HEK293T (cell line): Measurements from ENCODE around the gene RBM20.

Source experiments
- CTCF ChIA-PET: fragments of 350-600 bp; formaldehyde crosslinking; extraction: SDS; loops from one replicate; lab custom pipeline; 2021; ENCODE audit warnings: antibody characterized with exemption, inconsistent platforms; lab: Yijun Ruan, JAX
- POLR2A ChIA-PET: fragments of 350-600 bp; formaldehyde crosslinking; extraction: SDS; loops from one replicate; lab custom pipeline; 2020; ENCODE audit warnings: antibody characterized with exemption, inconsistent platforms; lab: Yijun Ruan, JAX
- DNase-seq: peaks from one replicate; pipeline ENCODE4 v3.0.0; 2012; ENCODE audit warnings: mixed read lengths; ENCODE audit errors: extremely low spot score
- ARNT ChIP-seq: fragments of 450-650 bp; IDR thresholded peaks from 2 replicates; pipeline ENCODE4 v1.6.1; 2017; ENCODE audit warnings: mild to moderate bottlenecking
- BHLHE40 ChIP-seq: fragments of 450-650 bp; IDR thresholded peaks from 2 replicates; pipeline ENCODE4 v1.6.1; 2016; ENCODE audit warnings: mild to moderate bottlenecking, moderate library complexity, borderline replicate concordance
- CTBP1 ChIP-seq: fragments of 450-650 bp; IDR thresholded peaks from 2 replicates; pipeline ENCODE4 v1.6.1; 2016; ENCODE audit warnings: borderline replicate concordance
- ELF4 ChIP-seq: fragments of 450-650 bp; IDR thresholded peaks from 2 replicates; pipeline ENCODE4 v1.6.1; 2017; ENCODE audit warnings: antibody characterized with exemption
- FOXA1 ChIP-seq: fragments of 450-650 bp; IDR thresholded peaks from 2 replicates; pipeline ENCODE4 v1.6.1; 2016; ENCODE audit warnings: mild to moderate bottlenecking
- FOXK2 ChIP-seq: fragments of 450-650 bp; IDR thresholded peaks from 2 replicates; pipeline ENCODE4 v1.6.1; 2016; ENCODE audit warnings: mild to moderate bottlenecking
- FOXM1 ChIP-seq: fragments of 450-650 bp; IDR thresholded peaks from 2 replicates; pipeline ENCODE4 v1.6.1; 2017; ENCODE audit warnings: mild to moderate bottlenecking, borderline replicate concordance
- HDGF ChIP-seq: fragments of 450-650 bp; IDR thresholded peaks from 2 replicates; pipeline ENCODE4 v1.6.1; 2017; ENCODE audit warnings: antibody characterized with exemption, borderline replicate concordance
- L3MBTL2 ChIP-seq: fragments of 450-650 bp; conservative IDR thresholded peaks from 2 replicates; pipeline ENCODE4 v1.6.1; 2016; ENCODE audit warnings: mild to moderate bottlenecking
- LEF1 ChIP-seq: fragments of 450-650 bp; IDR thresholded peaks from 2 replicates; pipeline ENCODE4 v1.6.1; 2017; ENCODE audit warnings: mild to moderate bottlenecking, borderline replicate concordance
- NFRKB ChIP-seq: fragments of 450-650 bp; IDR thresholded peaks from 2 replicates; pipeline ENCODE4 v1.6.1; 2016; ENCODE audit warnings: mild to moderate bottlenecking, moderate library complexity
- SP1 ChIP-seq: fragments of 450-650 bp; IDR thresholded peaks from 2 replicates; pipeline ENCODE4 v1.6.1; 2017
- SUZ12 ChIP-seq: fragments of 450-650 bp; IDR thresholded peaks from 2 replicates; pipeline ENCODE4 v1.6.1; 2016; ENCODE audit warnings: mild to moderate bottlenecking
- TARDBP ChIP-seq: fragments of 450-650 bp; IDR thresholded peaks from 2 replicates; pipeline ENCODE4 v1.6.1; 2016
- ZNF384 ChIP-seq: fragments of 450-650 bp; IDR thresholded peaks from 2 replicates; pipeline ENCODE4 v1.6.1; 2016
- TF ChIP-seq, protein P1 (sequence below): fragments of 450-650 bp; IDR thresholded peaks from 2 replicates; pipeline ENCODE4 v1.6.1; 2016

RBM20 gene

DNA sequence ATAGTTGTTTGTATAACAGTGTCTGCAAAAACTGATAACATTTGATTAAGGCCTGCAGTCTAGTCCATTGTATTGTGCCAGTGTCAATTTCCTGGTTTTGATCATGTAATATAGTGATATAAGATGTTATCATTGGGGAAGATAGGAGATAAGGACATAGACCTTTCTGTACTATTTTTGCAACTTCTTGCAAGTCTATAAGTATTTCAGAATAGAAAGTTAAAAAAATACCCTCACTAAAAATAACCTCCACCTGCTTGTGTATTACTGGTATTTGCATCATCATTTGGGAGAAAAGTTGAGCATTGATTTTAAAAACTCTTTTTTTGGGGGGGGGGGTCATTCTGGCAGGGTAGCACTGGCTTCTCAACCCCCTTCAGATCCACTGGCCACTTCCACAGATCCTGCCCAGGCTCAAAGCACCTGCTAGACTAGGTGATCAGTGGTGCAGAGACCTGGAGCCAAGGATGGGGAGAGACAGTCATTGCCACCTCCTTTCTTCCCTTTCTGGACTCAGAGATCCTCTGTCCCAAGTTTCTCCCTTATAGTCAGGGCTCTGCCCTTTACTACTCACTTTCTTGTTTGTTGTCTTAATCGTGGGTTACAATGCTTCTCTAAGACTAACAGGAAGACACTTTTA, 103.0 kb downstream of the RBM20 start:
- no peak for DNase-seq
- TF ChIP-seq NFRKB: no peak
- ChIA-PET CTCF (interaction anchor here (0.6 to 1.7 kb wide), 4 partner anchors 10 to 371 kb away, joined by 3 to 8 read pairs (median 3); no protein-coding TSS in a partner anchor), POLR2A (no interaction called here)

DNA sequence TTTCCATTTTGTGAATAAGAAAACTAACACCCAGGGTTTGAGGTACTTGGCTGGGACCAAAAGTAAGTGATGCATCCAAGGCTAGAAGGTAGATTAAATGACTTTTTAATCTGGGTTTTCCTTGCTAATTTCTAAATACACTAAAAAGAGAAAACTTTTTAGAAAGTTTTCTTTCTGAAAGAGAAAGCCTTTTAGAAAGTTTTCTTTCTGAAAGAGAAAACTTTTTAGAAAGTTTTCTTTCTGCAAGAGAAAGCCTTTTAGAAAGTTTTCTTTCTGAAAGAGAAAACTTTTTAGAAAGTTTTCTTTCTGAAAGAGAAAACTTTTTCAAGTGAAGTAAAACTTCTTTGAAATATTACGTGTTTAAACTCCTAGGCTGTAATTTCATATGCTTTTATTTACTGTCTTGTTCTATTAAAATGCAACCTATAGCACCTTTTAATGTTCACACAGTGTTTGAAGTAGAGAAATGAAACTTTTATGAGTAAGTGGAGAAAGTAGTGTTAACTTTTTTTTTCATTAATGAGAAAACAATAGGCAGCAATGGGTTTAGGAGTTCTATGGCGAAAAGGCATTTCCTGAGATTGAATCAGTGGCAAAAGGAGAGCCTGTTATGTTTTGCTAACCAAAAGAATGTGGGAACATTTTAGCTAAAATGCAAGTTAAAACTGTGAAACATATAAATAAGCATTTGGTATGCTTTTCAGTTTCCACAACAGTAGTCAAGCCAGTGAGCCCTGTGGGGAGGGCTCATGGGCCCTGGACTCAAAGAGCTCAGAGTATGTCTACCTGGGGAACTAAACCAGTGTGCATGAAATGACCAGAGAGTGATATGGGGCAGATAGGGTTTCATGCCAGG, 103.7 kb downstream of the RBM20 start:
- CTCF ChIA-PET: no interaction called here
- no peak for DNase-seq
- POLR2A ChIA-PET: no interaction called here
- TF ChIP-seq LEF1 (no peak), ZNF384 (no peak), SP1 (no peak), FOXA1 (no peak), SUZ12 (no peak), ELF4 (no peak), FOXM1 (no peak), TARDBP (no peak), CTBP1 (no peak), FOXK2 (no peak), ARNT (no peak)
- TF ChIP-seq, protein P1, sequence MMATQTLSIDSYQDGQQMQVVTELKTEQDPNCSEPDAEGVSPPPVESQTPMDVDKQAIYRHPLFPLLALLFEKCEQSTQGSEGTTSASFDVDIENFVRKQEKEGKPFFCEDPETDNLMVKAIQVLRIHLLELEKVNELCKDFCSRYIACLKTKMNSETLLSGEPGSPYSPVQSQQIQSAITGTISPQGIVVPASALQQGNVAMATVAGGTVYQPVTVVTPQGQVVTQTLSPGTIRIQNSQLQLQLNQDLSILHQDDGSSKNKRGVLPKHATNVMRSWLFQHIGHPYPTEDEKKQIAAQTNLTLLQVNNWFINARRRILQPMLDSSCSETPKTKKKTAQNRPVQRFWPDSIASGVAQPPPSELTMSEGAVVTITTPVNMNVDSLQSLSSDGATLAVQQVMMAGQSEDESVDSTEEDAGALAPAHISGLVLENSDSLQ: no peak

DNA sequence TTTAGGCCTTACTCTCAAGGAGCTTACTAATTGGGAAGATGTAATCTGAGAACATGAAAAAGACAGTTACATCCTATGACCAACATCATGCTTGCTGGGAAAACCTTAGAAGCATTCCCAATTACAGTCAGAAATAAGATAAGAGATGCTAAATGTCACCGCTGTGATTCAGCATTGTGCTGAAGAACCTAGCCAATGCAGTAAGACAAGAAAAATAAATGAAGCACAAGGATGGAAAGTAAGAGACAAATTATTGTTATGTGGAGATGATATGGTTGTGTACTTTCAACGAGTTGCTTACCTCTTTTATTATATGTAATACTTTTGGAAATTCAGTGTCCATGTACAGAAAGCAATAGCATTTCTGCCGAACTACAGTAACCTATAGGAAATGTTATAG, 104.8 kb downstream of the RBM20 start:
- POLR2A ChIA-PET: no interaction called here
- TF ChIP-seq CTBP1 (no peak), FOXK2 (no peak), TARDBP (no peak), NFRKB (no peak), L3MBTL2 (no peak), LEF1 (no peak), FOXM1 (no peak), ZNF384 (no peak), BHLHE40 (no peak), HDGF (no peak), SUZ12 (no peak), ELF4 (no peak), FOXA1 (no peak), ARNT (no peak), SP1 (no peak)
- TF ChIP-seq, protein P1: no peak
- CTCF ChIA-PET: interaction anchor here (0.5 kb wide), 1 partner anchor 160 kb away, joined by 5 read pairs; no protein-coding TSS in a partner anchor
- no peak for DNase-seq

DNA sequence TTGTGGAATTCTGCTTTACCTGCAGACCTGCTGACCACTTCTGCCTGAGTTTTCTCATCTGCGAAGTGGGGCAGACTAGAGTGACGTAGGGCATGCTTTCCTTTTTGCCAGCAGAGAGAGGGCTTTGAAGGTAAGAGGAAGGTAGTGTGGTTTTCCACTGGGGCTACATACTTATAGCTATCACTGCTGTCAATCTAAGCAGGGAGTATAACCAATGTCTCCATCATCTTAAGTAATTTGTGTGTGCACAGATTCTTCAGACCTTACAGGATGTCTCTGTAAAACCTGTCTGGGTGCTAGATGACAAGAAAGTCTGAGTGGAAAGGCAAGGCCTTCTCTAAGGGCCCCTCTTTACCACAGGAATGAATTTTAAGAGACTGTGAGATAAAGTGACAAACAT, 106.8 kb downstream of the RBM20 start:
- ChIA-PET POLR2A (no interaction called here), CTCF (no interaction called here)
- TF ChIP-seq ELF4 (no peak), L3MBTL2 (no peak), NFRKB (no peak), CTBP1 (no peak), HDGF (no peak), BHLHE40 (no peak), ZNF384 (no peak), LEF1 (no peak)
- no peak for DNase-seq

- no peak for DNase-seq
- CTCF ChIA-PET: no interaction called here
- POLR2A ChIA-PET: no interaction called here
- no peak for TF ChIP-seq BHLHE40
- TF ChIP-seq FOXA1: no peak
- no peak for TF ChIP-seq CTBP1
- no peak for TF ChIP-seq FOXM1
- TF ChIP-seq ELF4: no peak
- no peak for TF ChIP-seq FOXK2
- TF ChIP-seq ARNT: no peak
- no peak for TF ChIP-seq ZNF384
- TF ChIP-seq LEF1: no peak
- no peak for TF ChIP-seq TARDBP
- no peak for TF ChIP-seq SUZ12
- TF ChIP-seq HDGF: no peak
- TF ChIP-seq NFRKB: no peak
- no peak for TF ChIP-seq L3MBTL2
- no peak for TF ChIP-seq SP1
- TF ChIP-seq, protein P1: no peak
These were observed 107.7 kb downstream of the RBM20 start for GRCh38 chr10:110751850-110752249.

- no peak for DNase-seq
- POLR2A ChIA-PET: no interaction called here
These were observed 109.3 kb downstream of the RBM20 start for GRCh38 chr10:110753462-110753861.

More at GRCh38 chr10:110753462-110753861, 109.3 kb downstream of the RBM20 start:
- CTCF ChIA-PET: no interaction called here
- TF ChIP-seq SP1: no peak
- no peak for TF ChIP-seq ARNT
- no peak for TF ChIP-seq TARDBP
- no peak for TF ChIP-seq FOXM1
- TF ChIP-seq FOXK2: no peak
- no peak for TF ChIP-seq ELF4
- TF ChIP-seq CTBP1: no peak
- TF ChIP-seq SUZ12: no peak
